Activated T-cell treated with anti-CD3 and anti-CD28 coated beads for 24 hours (primary cell): Measurements from ENCODE around the gene RIOX2.

ENCODE experiments used
- DNase-seq: peaks from one replicate; pipeline ENCODE4 v3.0.0-alpha.2; 2020; ENCODE audit warnings: low read depth

RIOX2 gene

DNA sequence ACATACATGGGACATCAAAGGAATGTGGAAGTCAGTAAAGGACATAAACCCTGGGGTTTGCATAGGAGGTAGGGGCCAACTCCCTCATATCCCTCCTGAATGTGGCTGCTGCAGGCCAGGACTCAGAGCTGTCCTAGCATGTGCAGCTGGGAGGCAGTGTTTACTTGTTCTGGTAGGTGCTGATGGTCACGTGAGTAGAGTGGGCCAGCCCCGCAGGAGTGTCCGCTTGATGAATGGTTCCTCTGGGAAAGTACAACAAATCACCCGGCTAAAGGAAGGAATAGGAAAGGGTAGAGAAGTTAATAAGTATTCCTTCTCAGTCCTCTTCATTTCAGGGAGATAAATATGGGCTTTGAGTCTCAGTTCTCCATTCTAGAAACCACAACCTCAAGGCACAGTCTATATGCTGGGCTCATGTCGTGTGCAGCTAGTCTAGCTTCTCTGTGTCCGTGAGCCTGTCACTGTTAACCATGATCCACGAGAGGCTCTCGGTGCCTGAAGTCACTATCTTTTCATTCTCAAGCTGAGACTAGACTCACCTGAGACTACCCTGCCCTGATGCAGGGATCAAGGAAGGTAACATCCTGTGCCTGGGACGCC lies 17.9 kb downstream of the RIOX2 start:
- no peak for DNase-seq

DNA sequence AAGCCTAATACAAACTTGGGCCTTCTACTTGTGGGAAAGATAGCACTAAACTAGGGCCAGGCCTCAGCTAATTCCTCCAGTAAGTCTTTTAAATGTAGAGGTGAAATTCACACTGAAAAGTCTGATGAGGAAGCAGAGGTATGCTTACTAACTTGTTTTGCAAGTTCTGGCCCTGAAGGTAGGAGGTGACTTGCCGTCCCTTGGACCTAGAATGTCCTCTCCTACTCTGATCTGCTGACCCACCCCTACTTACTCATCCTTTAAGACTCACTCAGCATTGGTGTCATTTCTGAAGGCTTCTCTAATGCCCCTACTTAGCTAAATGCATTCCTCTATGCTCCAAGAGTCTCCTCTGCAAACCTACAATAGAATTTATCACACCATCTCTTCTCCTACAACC lies 19.4 kb downstream of the RIOX2 start:
- no peak for DNase-seq

DNA sequence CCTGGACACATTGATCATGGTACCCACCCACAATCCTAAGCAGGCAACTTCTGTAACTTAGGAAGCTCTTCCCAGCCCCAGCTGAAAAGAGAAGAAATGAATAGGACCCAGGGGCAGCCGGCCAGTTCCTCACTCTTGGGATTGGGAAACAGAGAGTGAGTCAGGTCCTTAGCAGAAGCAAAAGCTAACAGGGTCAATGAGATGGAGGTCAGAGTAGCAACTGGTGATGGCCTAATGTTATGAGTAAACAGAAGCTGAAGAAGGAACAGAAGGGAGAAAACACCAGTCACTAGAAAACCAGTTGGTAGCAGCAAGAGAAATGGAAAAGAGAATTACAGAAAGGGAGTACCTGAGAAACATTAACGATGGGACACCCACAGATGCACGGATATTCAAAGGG lies 20.0 kb downstream of the RIOX2 start:
- DNase-seq, result no peak

DNA sequence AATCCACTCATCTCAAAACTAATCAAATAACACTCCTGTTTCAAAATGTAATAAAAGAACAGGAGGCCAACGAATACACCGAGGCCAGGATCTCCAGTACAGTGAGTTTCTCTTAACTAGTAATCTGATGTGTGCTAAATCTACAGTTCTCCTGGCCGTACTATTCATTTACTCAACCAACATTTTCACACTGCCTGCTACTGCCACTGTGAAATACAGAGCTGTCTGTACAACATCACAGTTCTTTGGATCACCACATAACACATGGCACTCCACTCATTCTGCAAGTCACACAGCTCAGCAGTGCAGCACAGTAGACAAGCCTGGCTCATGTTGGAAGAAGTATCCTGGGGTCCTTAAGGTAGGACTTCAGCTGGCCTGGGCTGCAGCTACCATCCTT lies 21.9 kb downstream of the RIOX2 start:
- no peak for DNase-seq

DNA sequence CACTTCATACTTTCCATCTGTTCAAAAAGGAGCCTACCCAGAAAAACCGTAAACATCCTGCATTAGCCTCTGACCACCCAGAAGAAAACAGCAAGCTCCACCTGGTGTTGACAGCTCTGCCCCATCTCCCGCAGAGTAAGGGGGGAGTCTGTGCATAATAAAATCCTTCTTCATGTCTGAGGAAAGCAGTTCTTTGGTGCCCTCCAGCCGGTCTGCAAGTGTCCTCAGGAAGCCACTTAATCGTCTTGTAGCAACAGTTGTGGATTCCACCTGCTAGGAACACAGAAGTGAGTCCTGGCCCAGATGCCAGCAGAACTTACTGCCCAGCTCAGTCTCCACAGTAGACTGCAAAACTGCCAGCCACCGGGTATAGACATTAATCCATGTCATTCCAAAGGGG lies 22.5 kb downstream of the RIOX2 start:
- DNase-seq, result no peak

DNA sequence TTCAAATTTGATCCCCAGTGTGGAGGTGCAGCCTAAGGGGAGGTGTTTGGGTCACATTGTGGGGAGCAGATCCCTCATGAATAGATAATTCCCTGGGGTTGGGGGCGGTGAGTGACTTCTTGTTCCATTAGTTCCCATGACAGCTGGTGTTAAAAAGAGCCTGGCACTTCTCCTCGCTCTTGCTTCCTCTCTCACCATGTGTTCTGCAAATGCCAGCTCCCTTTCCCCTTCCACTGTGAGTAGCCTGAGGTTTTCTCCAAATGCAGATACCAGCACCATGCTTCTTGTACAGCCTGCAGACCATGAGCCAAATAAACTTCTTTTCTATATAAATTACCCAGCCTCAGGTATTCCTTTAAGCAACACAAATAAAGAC lies 23.1 kb downstream of the RIOX2 start:
- DNase-seq, result no peak

DNA sequence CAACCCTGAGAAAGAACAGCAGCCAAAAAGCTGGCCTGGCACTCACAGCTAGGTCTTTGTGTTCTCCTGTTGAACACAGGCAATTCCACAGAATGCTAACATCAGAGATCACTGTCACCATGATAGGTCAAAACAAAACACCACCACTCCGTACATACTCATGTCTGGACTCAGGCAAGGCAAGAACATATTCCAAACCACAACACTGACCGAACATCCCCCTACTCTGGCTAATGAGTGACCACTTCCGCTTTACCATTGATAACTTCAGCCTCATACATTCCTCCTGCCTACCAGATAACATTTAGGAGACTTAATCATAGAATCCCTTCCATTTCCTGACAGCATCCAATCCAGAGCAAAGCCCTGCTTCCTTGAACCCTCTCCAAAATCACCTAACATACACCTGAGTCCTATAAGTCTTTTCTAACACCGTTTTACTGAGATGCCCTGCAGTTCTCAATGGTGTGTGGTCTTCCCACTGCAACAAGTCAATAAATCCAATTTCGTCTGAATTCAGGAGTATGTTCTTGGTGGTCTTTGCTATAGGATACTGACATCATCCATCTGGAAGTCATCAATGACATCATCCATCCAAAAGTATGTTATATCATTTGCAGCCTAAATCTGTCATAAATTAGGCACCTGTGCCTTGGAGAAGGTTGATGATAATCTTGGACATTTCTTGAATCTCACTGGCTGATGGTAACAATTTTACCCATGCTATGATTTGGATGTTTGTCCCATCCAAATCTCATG lies 23.7 kb downstream of the RIOX2 start:
- DNase-seq, result no peak

DNA sequence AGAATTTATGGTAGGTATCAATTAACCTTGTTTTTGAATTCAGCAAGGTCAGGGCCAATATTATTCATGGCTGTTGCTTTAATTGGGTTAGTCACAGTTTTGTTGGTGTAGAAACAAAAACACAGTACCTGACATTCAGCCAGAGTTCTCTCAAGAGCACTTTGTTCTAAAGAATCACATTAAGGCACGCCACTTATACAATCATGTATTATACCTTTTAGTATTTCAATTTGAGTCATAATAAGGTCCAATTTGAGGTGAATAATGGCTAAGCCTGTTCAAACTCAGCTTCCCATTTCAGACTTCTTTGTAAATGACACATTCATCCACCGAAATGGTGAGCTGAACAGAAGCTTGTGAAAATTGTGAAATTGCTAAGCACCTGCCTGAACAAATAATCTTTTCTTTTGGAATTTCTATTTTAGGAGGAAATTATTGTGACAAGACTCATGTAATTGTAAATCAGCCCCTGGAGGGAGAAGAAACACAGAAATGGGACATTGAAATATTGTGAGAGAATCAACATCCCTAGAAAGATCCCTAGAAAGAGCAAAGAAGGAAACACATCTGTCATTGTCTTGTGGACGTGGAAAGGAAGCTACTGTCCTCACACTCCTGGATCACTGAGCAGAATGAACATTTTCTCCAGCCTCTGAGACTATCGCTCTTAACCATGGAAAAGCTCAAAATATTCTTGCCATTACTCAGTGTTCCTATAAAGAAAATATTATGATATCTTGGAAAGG lies 29.3 kb downstream of the RIOX2 start:
- DNase-seq, result no peak

DNA sequence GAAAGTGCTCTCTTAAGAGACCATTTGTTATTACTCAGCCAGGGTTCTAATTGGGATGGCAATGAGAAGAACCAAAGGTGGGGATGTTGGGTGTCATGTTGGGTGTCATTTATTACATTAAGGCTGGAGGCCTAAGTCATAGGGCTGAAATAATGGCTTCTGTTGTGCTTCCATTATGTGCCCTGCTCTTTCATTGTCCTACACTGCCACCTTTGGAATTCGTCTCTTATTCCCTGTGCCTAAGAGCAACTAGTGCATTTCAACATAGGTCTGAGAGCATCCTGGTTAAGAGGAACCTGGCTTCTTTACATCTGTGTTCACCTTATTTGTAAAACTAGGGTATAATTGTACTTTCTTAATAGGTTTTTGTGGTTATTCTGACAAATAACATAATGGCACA lies 32.2 kb downstream of the RIOX2 start:
- no peak for DNase-seq

DNA sequence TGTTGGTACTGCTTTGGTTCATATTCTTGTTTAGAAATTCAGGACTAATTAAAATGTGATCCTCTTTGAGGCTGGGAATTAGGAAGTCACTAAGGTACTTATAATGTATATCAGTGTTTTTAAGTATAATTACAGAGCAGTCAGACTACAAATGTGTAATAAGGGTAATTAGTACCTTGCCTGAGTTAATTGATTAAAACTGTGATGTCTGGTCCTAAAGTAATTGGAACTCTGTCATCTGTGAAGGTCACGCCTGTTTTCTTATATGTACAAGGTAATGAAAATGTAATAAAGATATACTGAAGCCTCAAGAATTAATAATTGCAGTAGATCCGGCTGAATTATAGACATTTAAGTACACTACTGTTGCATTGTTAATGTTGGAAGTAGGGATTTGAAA lies 32.8 kb downstream of the RIOX2 start:
- DNase-seq, result no peak

DNA sequence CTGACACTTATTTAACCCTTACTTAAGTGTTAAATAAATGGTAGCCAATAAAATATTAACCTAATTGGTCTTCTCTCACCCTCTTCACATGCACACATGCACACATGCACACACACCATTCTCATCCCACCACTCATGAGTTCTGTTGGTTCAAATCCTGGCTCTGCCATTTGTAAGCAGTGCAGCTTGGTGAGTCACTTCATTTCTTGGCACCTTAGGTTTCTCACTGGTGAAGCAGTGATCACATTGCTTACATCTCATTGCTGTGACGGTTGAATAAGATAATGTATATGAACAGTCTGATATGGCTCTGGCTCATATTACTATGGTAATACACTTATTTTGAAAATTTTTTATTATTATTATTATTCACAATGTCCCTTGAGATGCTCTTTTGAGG lies 33.8 kb downstream of the RIOX2 start:
- DNase-seq, result no peak

DNA sequence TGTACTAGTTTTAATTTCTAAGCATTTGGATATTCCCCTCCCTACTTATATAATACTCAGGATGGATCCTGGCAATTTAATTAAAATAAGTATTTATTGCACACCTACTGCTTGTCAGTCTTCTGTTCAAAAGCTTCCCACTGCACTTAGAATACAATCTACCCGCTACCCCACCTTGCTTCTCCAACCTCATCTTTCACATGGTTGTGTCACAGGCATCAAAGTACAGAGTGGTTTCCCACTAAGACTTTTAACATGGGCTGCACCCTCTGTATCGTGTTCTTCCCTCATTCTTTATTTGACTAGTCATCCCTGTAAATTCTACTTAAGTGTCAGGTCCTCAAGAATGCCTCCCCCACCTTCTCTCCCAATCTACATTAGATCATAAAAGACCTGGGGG lies 35.0 kb downstream of the RIOX2 start:
- DNase-seq, result no peak

DNA sequence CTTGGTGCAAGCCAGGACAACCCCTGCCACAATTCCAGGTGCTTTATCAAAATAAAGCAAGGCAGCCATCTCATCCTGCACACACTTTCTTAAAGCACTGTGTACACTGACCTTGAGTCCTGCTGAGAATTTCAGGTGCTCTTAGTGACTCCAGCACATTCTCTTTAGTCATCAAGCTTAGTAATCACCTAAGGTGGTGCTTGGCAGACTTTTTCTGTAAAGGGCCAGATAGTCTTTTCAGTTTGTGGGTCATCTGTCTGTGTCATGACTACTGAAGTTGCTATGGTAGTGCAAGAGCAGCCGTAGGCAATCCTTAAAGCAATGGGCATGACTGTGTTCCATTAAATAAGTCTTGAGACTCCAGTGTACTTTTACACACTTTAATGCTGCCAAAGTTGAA lies 36.4 kb downstream of the RIOX2 start:
- no peak for DNase-seq

DNA sequence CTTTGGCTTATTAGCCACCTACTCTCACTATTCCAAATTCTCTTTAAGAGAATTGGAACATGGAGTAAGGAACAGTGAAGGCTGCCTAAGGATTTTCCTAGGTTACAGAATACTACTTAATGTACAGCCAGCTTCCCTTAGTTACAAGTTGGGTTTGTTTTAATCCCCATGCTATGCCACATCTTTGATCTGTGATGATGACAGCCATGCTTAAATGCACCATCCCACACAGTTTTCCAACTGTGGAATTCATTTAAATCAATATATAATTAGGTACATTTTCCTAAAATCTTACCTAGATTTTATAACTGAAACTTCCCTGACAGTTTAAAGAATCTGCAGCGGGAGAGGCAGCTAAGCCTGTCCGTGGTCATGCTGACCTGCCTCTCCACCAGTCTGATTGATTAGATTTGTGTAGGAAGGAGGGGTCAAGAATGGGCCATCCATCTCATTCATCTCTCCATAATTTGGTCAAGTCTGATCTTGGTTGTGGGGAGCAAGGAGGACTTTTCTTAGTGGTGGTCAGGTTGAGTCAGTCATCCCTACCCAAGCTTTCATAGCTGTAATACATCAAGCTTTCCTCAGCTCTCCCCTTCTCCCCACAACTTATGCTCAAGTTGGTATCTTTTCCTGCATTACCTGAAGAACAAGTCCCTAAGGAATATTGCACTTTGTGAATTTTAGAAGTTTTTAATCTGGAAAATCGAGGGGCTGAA lies 37.1 kb downstream of the RIOX2 start:
- DNase-seq, result no peak

DNA sequence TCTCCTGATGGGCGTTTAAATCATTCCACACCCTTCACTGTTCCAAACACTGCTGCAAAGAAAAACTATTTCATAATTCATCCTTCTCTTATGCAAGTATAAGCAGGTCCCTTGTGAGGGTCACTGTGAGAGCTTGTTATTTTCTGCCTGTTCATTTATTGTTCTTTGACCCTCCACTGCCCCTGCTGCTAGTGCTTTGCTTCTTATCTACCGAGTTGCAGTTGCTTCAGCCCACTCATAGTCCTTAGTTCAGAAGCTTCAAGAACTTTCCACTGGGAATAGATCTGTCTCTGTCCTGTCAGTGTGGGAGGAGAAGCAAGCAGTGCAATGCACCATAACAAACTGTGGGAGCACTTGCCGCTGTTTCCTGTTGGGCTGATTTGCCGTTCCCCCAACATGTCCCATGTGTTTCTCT lies 39.8 kb downstream of the RIOX2 start:
- DNase-seq, result no peak

DNA sequence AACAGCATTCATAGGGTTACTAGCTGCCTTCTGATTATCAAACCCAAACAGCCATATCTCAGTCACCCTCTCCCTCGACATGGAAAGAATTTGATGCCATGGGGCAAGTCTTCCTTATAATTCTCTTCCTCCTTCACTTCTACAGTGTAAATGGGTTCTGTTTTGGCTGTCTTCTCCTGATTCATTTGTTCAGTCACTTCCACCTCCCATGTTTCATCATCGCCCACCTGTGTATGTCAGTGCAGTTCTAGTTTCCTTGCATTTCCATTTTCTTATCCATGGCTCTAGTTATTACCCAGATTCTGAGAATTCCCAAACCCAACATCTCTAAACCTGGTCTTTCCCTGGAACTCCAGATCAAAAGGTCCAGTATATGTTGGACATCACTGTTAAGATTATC lies 41.0 kb downstream of the RIOX2 start:
- no peak for DNase-seq

DNA sequence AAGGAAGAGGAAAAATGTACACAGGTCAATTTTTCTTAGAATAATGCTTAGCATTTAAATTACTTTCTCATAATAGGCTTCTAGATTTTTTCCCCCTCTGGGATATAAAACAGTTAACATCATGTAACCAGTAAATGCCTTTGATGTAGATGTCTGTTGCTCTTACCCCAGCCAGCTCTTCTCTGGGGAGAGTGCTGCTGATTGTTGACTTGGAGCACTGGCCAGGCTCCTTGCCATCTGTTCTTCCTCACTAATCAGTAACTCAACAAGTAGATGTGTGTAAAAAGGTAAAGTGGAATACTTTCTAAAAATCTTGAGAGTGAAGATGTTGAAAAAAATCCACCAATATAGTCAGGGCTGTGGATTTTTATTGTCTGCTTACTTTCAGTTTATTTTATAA lies 42.2 kb downstream of the RIOX2 start:
- no peak for DNase-seq

DNA sequence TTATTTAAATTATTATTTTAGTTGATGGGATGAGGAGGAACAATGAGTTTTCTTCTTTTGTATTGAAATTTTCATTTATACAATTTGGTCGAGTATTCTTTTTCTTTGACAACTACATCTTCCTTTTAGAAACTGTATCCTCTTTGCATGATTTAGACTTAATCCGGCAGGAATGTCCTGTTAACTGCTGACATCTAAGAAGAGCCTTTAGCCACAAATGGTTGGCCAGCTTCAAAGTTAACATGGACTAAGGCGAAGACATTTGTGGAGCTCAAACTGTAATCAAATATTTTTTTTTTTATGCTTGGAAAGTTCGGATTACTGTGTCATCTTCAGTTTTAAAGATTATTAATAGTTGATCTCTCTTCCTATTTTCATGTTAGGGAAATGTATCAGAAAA lies 43.2 kb downstream of the RIOX2 start:
- no peak for DNase-seq

DNA sequence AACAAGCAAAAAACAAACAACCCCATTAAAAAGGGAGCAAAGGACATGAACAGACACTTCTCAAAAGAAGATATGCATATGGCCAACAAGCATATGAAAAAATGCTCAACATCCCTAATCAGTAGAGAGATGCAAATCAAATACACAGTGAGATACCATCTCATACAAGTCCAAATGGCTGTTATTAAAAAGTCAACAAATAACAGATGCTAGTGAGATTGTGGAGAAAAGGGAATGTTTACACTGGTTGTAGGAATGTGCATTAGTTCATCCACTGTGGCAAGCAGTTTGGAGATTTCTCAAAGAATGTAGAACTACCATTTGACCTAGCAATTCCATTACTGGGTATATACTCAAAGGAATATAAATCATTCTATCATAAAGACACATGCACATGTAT lies 44.5 kb downstream of the RIOX2 start:
- no peak for DNase-seq

DNA sequence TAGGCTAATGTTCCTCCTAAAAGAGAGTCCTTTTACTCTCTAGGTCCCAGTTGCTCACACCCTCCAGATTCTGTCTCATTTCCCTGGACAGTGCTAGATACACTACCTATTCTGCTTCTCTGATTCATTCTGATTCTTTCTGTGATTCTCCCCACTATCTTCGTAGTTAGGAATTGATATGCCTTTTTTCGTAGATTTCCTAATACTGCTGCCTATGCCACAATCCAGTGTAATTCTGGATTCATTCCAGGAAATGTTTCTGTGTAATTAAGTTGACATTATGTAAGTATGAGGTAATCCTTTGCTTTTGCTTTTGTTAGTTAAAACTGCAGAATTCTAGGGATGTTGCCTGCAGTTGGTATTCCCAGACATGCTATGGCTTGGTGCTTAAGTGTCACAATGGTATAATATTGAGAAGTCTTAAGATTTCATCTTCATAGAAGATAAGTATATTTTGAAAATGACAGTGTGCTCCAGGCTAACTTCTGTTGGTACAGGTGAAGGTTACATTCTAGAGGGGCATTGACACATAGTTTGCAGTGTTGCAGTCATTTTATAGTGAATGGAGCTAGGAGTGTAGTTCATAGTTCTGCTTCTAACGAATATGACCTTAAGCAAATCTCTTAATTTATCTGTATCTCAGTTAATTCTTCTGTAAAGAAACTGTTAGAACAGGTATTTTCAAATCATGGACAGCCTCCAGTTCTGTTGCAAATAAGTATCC lies 54.3 kb downstream of the RIOX2 start:
- DNase-seq, result no peak

DNA sequence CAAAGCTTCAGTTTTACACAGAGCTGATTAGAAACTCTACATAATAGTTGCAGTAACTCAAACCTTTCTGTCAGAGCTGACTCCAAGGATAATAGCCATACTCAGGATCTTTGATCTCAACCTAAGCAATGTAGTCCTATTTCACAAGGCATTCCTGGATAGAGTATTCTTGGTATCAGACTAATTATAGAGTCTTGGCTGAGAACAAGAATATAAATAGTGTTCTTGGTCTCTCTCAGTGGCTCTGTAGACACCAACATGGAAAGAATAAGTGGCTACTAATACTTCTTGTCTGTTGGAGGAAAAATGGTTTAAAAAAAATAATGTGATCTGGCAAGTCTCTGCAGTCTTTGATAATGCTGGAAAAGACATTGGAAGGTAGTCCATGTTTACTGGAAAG lies 55.7 kb downstream of the RIOX2 start:
- DNase-seq, result no peak

DNA sequence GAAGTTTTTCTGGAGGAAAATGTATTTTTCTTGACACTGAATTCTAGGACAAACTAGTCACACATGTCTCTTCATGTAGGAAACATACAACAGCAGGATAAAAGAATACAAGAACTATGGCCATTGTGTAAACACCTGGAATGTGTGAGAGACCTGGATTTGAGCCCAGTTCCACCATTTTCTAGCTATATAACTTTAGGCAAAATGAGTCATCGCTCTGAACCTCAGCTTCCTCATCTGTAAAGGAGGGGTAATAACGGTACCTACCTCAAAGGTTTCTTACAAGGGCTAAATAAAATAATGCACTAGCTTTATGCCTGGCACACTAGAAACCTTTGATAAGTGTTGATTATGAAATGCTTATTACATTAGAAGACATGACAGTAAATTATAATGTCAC lies 57.8 kb downstream of the RIOX2 start:
- no peak for DNase-seq
